OCI-LY7 (cell line): Measurements from ENCODE around the gene LCN6. TPM values are rescaled to one million over a fixed set of nuclear protein-coding genes. Genes with fewer than 3 reads are reported as not detected.

Experiments used
- microRNA-seq: library from miRNA; unstranded; fragments of <30 nt; microRNA quantifications from one replicate; pipeline ENCODE4 v1.2.0, GENCODE V29; 2022; ENCODE audit warnings: borderline replicate concordance
- small RNA-seq: library from RNA; depleted of rRNA; stranded (forward); fragments of <200 nt; gene quantifications from one replicate; pipeline ENCODE3, GENCODE V24; 2014
- total RNA-seq, 2 experiments: library from RNA; depleted of rRNA in 1 of 2; stranded (reverse); fragments of >200 nt in 1 of 2; shearing (Covaris generic) in 1 of 2; gene quantifications; 2 replicates each; pipeline ENCODE4 v1.2.3, GENCODE V29; 2014 to 2022

LCN6 gene
- total RNA-seq, 2 experiments from 2014 or later, result not detected

Small RNA genes lying within 50 kb of the gene (microRNA-seq; reads per million reads assigned to microRNA genes)
- not detected for gene MIR6722

Small RNA genes lying within 50 kb of the gene (small RNA-seq; reads per million reads assigned to genes)
- gene ATP6V1G1P3 (not detected), gene MIR6722 (not detected)

Other genes starting within 250 kb of the LCN6 start
- gene NOTCH1, start 202.5 kb downstream of the LCN6 start, total RNA-seq (2014; rRNA removed; shearing (Covaris generic)), result 9.3 and 17.6 TPM in 2 replicates
- 15.5 and 17.9 TPM in 2 replicates for gene NOTCH1, start 202.5 kb downstream of the LCN6 start, total RNA-seq (2022)
- gene EGFL7, start 85.6 kb downstream of the LCN6 start, total RNA-seq (2014; rRNA removed; shearing (Covaris generic)), result not detected in 2 replicates
- gene EGFL7, start 85.6 kb downstream of the LCN6 start, total RNA-seq (2022), result not detected in 2 replicates
- gene AGPAT2, start 61.1 kb downstream of the LCN6 start, total RNA-seq (2014; rRNA removed; shearing (Covaris generic)), result 20.8 and 29.6 TPM in 2 replicates
- gene AGPAT2, start 61.1 kb downstream of the LCN6 start, total RNA-seq (2022), result 15.2 and 18.3 TPM in 2 replicates
- 13.3 and 13.9 TPM in 2 replicates for gene DIPK1B, start 36.0 kb downstream of the LCN6 start, total RNA-seq (2014; rRNA removed; shearing (Covaris generic))
- 0.30 and 0.74 TPM in 2 replicates for gene DIPK1B, start 36.0 kb downstream of the LCN6 start, total RNA-seq (2022)
- gene LCN10, start 5.6 kb downstream of the LCN6 start, total RNA-seq (2014; rRNA removed; shearing (Covaris generic)), result not detected in 2 replicates
- gene LCN10, start 5.6 kb downstream of the LCN6 start, total RNA-seq (2022), result not detected in 2 replicates
- gene LCN8, start 9.7 kb upstream of the LCN6 start, total RNA-seq (2014; rRNA removed; shearing (Covaris generic)), result not detected in 2 replicates
- not detected in 2 replicates for gene LCN8, start 9.7 kb upstream of the LCN6 start, total RNA-seq (2022)
- gene LCN15, start 16.0 kb upstream of the LCN6 start, total RNA-seq (2014; rRNA removed; shearing (Covaris generic)), result not detected in 2 replicates
- gene LCN15, start 16.0 kb upstream of the LCN6 start, total RNA-seq (2022), result not detected in 2 replicates
- gene TMEM141, start 42.8 kb upstream of the LCN6 start, total RNA-seq (2014; rRNA removed; shearing (Covaris generic)), result 61.9 and 70.2 TPM in 2 replicates
- gene TMEM141, start 42.8 kb upstream of the LCN6 start, total RNA-seq (2022), result 41.5 and 43.2 TPM in 2 replicates
- gene CCDC183, start 47.8 kb upstream of the LCN6 start, total RNA-seq (2014; rRNA removed; shearing (Covaris generic)), result 1.3 and 2.2 TPM in 2 replicates
- 0.44 and 0.88 TPM in 2 replicates for gene CCDC183, start 47.8 kb upstream of the LCN6 start, total RNA-seq (2022)
- gene RABL6, start 59.4 kb upstream of the LCN6 start, total RNA-seq (2014; rRNA removed; shearing (Covaris generic)), result 97.0 and 113 TPM in 2 replicates
- 126 and 133 TPM in 2 replicates for gene RABL6, start 59.4 kb upstream of the LCN6 start, total RNA-seq (2022)
- gene AJM1, start 94.0 kb upstream of the LCN6 start, total RNA-seq (2014; rRNA removed; shearing (Covaris generic)), result 2.4 and 2.5 TPM in 2 replicates
- gene AJM1, start 94.0 kb upstream of the LCN6 start, total RNA-seq (2022), result 4.6 and 5.1 TPM in 2 replicates
- 56.9 and 81.9 TPM in 2 replicates for gene PHPT1, start 100.9 kb upstream of the LCN6 start, total RNA-seq (2014; rRNA removed; shearing (Covaris generic))
- 42.4 and 49.9 TPM in 2 replicates for gene PHPT1, start 100.9 kb upstream of the LCN6 start, total RNA-seq (2022)
- 11.7 and 14.0 TPM in 2 replicates for gene MAMDC4, start 103.8 kb upstream of the LCN6 start, total RNA-seq (2014; rRNA removed; shearing (Covaris generic))
- 12.7 and 14.2 TPM in 2 replicates for gene MAMDC4, start 103.8 kb upstream of the LCN6 start, total RNA-seq (2022)
- gene EDF1, start 117.8 kb upstream of the LCN6 start, total RNA-seq (2014; rRNA removed; shearing (Covaris generic)), result 272 and 409 TPM in 2 replicates
- gene EDF1, start 117.8 kb upstream of the LCN6 start, total RNA-seq (2022), result 222 and 246 TPM in 2 replicates
- 31.4 and 34.7 TPM in 2 replicates for gene TRAF2, start 138.0 kb upstream of the LCN6 start, total RNA-seq (2014; rRNA removed; shearing (Covaris generic))
- 40.5 and 43.7 TPM in 2 replicates for gene TRAF2, start 138.0 kb upstream of the LCN6 start, total RNA-seq (2022)
- 78.7 and 89.6 TPM in 2 replicates for gene FBXW5, start 196.2 kb upstream of the LCN6 start, total RNA-seq (2014; rRNA removed; shearing (Covaris generic))
- gene FBXW5, start 196.2 kb upstream of the LCN6 start, total RNA-seq (2022), result 59.1 and 63.3 TPM in 2 replicates
- 0.95 and 1.0 TPM in 2 replicates for gene C8G, start 196.7 kb upstream of the LCN6 start, total RNA-seq (2014; rRNA removed; shearing (Covaris generic))
- gene C8G, start 196.7 kb upstream of the LCN6 start, total RNA-seq (2022), result 2.1 and 2.2 TPM in 2 replicates
- 0.95 and 6.5 TPM in 2 replicates for gene LCN12, start 203.7 kb upstream of the LCN6 start, total RNA-seq (2014; rRNA removed; shearing (Covaris generic))
- gene LCN12, start 203.7 kb upstream of the LCN6 start, total RNA-seq (2022), result 3.5 and 3.7 TPM in 2 replicates
- gene PTGDS, start 229.0 kb upstream of the LCN6 start, total RNA-seq (2014; rRNA removed; shearing (Covaris generic)), result not detected in 2 replicates
- gene PTGDS, start 229.0 kb upstream of the LCN6 start, total RNA-seq (2022), result not detected in 2 replicates
- not detected in 2 replicates for gene LCNL1, start 234.5 kb upstream of the LCN6 start, total RNA-seq (2014; rRNA removed; shearing (Covaris generic))
- not detected in 2 replicates for gene LCNL1, start 234.5 kb upstream of the LCN6 start, total RNA-seq (2022)
- 63.5 and 66.5 TPM in 2 replicates for gene PAXX, start 243.9 kb upstream of the LCN6 start, total RNA-seq (2014; rRNA removed; shearing (Covaris generic))
- gene PAXX, start 243.9 kb upstream of the LCN6 start, total RNA-seq (2022), result 45.7 and 46.3 TPM in 2 replicates
- gene CLIC3, start 248.0 kb upstream of the LCN6 start, total RNA-seq (2014; rRNA removed; shearing (Covaris generic)), result not detected in 2 replicates
- not detected in 2 replicates for gene CLIC3, start 248.0 kb upstream of the LCN6 start, total RNA-seq (2022)